ENCODE measurements around the gene EMC7. TPM values are rescaled to one million over a fixed set of nuclear protein-coding genes. Genes with fewer than 3 reads are reported as not detected.

EMC7 gene
- total and polyA plus RNA-seq, 8 donors: 47.1 to 87.5 (median 56.0) TPM

DNA sequence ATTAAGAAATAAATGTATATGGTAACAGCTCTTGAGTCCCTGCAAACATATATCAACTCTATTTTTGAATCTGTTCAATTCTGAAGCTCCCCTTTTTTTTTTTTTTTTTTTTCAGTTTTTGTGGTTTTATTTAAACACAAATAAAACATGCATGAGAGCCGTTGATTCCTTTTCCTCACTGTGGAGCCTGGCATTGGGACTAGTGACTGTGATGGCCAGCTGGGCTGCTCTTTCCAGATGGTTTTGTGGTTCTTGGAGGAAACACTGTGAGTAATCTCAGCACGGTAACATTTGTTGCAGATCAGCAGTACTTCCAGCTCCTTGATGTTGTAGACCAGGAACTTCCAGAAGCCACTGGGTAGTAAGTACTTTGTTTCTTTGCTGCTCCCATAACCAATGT is 15.9 kb downstream of the EMC7 start:
- Histone ChIP-seq H3K27me3 (no peaks in the 10 kb centered on the region), H3K4me3 (no peak overlapping the region), H3K27ac (no peak overlapping the region), H3K36me3 (peaks cover 0 to 75% of the 10 kb centered on the region in 2 donors), H3K4me1 (no peaks in the 10 kb centered on the region), H3K9me3 (no peaks in the 10 kb centered on the region)
- intact Hi-C loops (cut with DNase I): no loop called here
- ATAC-seq (no peak), DNase-seq (no peak)
- TF ChIP-seq, protein P1, sequence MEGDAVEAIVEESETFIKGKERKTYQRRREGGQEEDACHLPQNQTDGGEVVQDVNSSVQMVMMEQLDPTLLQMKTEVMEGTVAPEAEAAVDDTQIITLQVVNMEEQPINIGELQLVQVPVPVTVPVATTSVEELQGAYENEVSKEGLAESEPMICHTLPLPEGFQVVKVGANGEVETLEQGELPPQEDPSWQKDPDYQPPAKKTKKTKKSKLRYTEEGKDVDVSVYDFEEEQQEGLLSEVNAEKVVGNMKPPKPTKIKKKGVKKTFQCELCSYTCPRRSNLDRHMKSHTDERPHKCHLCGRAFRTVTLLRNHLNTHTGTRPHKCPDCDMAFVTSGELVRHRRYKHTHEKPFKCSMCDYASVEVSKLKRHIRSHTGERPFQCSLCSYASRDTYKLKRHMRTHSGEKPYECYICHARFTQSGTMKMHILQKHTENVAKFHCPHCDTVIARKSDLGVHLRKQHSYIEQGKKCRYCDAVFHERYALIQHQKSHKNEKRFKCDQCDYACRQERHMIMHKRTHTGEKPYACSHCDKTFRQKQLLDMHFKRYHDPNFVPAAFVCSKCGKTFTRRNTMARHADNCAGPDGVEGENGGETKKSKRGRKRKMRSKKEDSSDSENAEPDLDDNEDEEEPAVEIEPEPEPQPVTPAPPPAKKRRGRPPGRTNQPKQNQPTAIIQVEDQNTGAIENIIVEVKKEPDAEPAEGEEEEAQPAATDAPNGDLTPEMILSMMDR (IDR thresholded peaks at IDR 0.05): no peak

DNA sequence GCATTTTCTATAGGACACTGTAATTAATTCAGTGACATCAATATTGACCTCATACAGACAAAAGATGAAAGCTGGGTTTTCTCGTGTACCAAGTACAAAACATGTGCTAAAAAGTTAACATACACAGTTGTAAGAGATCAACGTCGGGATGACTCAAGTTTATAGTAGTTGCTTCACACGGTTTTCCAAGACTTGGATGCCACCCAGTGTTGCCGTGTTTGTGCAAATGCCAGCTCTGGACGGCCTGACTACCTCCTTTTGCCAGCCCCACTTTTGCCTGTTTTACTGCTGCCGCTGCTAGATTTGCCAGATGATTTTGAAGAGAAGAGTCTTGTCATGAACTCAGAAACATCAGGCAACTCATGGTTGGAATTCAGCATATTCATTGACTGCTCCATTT is 17.6 kb downstream of the EMC7 start:
- H3K4me1 ChIP-seq: no peaks in the 10 kb centered on the region
- ATAC-seq (no peak), DNase-seq (no peak)
- no peaks in the 10 kb centered on the region for H3K9me3 ChIP-seq
- H3K27ac ChIP-seq: no peak overlapping the region
- no peak overlapping the region for H3K4me3 ChIP-seq
- H3K36me3 ChIP-seq: peaks cover 0 to 62% of the 10 kb centered on the region in 2 donors
- intact Hi-C loops (cut with DNase I): no loop called here
- no peaks in the 10 kb centered on the region for H3K27me3 ChIP-seq
- TF ChIP-seq, protein P1 (IDR thresholded peaks at IDR 0.05): no peak

DNA sequence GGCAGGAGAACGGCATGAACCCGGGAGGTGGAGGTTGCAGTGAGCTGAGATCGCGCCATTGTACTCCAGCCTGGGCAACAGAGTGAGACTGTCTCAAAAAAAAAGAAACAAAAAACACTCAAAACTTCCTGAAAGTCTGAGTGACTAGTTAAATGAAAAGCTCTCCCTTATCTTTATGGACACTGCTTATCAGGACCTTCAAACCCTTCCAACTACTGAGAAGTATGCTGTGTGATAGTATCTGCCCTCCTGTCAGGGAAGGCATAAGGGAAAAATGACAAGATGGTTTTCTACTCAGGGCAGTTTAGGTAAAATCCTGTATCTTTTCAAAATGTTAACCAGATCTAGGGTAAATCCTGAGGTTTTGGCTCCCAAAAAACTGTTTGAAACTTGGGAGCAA is 21.8 kb downstream of the EMC7 start:
- Histone ChIP-seq H3K4me1 (no peaks in the 10 kb centered on the region), H3K4me3 (no peak overlapping the region), H3K27me3 (no peaks in the 10 kb centered on the region), H3K9me3 (no peaks in the 10 kb centered on the region), H3K36me3 (peaks cover 0 to 22% of the 10 kb centered on the region in 2 donors), H3K27ac (no peak overlapping the region)
- ATAC-seq: no peak
- TF ChIP-seq, protein P1 (IDR thresholded peaks at IDR 0.05): no peak
- intact Hi-C loops (cut with DNase I): no loop called here
- DNase-seq: no peak

GRCh38 chr15:34078900-34079299 is 22.8 kb downstream of the EMC7 start:
- TF ChIP-seq, protein P1 (IDR thresholded peaks at IDR 0.05): no peak
- no peaks in the 10 kb centered on the region for H3K4me1 ChIP-seq
- no peak for ATAC-seq
- intact Hi-C loops (cut with DNase I): no loop called here
- no peaks in the 10 kb centered on the region for H3K27me3 ChIP-seq
- DNase-seq: no peak
- no peak overlapping the region for H3K4me3 ChIP-seq
- no peak overlapping the region for H3K27ac ChIP-seq
- H3K9me3 ChIP-seq: no peaks in the 10 kb centered on the region
- H3K36me3 ChIP-seq: peaks cover 0 to 12% of the 10 kb centered on the region in 2 donors

- intact Hi-C loops (cut with DNase I): no loop called here
- H3K27me3 ChIP-seq: no peaks in the 10 kb centered on the region
- H3K27ac ChIP-seq: no peak overlapping the region
- H3K4me1 ChIP-seq: no peaks in the 10 kb centered on the region
- DNase-seq (no peak), ATAC-seq (no peak)
- TF ChIP-seq, protein P1 (IDR thresholded peaks at IDR 0.05): no peak
- no peaks in the 10 kb centered on the region for H3K9me3 ChIP-seq
- H3K4me3 ChIP-seq: no peak overlapping the region
- no peaks in the 10 kb centered on the region for H3K36me3 ChIP-seq
Observed at GRCh38 chr15:34076785-34077184, 24.9 kb downstream of the EMC7 start.

Data from left lung (tissue), 10 donors.